Brain microvascular endothelial cell (primary cell): ENCODE measurements around the gene CCL16.

ENCODE experiments used
- DNase-seq: peaks from one replicate; pipeline ENCODE4 v3.0.0-alpha.2; 2020
- H3K27ac ChIP-seq: fragments of 250-450 bp; sonication (Bioruptor Pico); 2 replicates; pipeline ENCODE4 v1.5.1; 2020; ENCODE audit warnings: mild to moderate bottlenecking, moderate library complexity
- H3K27me3 ChIP-seq: fragments of 250-450 bp; sonication (Bioruptor Pico); replicated peaks from 2 replicates; pipeline ENCODE4 v1.5.1; 2020; ENCODE audit warnings: mild to moderate bottlenecking
- H3K36me3 ChIP-seq: fragments of 250-450 bp; sonication (Bioruptor Pico); replicated peaks from 2 replicates; pipeline ENCODE4 v1.5.1; 2020; ENCODE audit warnings: mild to moderate bottlenecking
- H3K4me3 ChIP-seq: 2 replicates; pipeline ENCODE4 v1.5.1; 2011; ENCODE audit warnings: low read depth, mild to moderate bottlenecking, control low read depth, low read length, moderate library complexity
- in situ Hi-C: cut with HindIII; loops from 2 replicates; pipeline ENCODE4 v1.10.0; 2017; ENCODE audit warnings: low sequenced_read_pairs, low pct_ligation_motif_present
- TF ChIP-seq, protein P1 (sequence below): IDR thresholded peaks from 2 replicates; pipeline ENCODE4 v1.5.1; 2011; ENCODE audit warnings: low read depth, mild to moderate bottlenecking, moderate library complexity, low read length, control low read depth, inconsistent platforms; ENCODE audit errors: missing control alignments

CCL16 gene

DNA sequence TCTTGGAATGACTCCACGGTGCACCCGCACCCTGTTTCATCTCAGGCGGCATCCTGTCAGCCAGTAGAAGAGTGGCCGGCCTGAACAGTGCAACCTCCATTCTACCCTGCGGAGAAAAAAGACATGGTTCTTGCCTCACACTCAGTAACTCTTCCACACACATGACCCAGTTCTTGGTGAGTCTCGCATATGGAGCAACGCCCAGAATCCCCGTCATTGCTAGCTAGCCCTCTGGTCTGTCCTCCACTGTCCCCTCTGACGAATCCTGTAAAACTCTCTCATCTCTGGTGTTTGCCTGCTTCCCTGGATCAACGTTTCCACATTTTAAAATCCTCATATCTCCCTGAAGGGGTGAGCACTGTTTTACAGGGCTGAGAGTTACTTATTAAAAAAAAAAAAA lies 46.5 kb downstream of the CCL16 start:
- Histone ChIP-seq H3K27ac (no peak overlapping the region), H3K36me3 (no peaks in the 10 kb centered on the region), H3K27me3 (no peaks in the 10 kb centered on the region), H3K4me3 (no peak overlapping the region)
- in situ Hi-C loops: no loop called here
- TF ChIP-seq, protein P1, sequence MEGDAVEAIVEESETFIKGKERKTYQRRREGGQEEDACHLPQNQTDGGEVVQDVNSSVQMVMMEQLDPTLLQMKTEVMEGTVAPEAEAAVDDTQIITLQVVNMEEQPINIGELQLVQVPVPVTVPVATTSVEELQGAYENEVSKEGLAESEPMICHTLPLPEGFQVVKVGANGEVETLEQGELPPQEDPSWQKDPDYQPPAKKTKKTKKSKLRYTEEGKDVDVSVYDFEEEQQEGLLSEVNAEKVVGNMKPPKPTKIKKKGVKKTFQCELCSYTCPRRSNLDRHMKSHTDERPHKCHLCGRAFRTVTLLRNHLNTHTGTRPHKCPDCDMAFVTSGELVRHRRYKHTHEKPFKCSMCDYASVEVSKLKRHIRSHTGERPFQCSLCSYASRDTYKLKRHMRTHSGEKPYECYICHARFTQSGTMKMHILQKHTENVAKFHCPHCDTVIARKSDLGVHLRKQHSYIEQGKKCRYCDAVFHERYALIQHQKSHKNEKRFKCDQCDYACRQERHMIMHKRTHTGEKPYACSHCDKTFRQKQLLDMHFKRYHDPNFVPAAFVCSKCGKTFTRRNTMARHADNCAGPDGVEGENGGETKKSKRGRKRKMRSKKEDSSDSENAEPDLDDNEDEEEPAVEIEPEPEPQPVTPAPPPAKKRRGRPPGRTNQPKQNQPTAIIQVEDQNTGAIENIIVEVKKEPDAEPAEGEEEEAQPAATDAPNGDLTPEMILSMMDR: no peak
- DNase-seq: no peak

DNA sequence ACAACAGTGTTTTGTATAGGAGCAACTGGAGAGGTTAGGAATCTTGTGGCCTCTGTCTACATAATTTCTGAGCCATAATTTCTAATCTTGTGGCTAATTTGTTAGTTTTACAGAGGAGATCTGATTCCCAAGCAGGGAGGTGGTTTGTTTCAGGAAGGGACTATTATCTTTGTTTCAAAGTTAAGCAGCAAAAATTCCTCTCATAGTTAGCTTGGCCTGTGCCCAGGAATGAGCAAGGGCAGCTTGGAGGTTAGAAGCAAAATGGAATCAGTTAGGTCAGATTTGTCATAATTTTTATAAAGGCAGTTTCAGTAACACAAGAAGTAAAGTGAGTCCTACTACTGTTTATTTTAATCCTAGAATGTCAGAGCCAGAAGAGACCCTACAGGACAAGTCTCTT lies 48.7 kb downstream of the CCL16 start:
- H3K36me3 ChIP-seq: no peaks in the 10 kb centered on the region
- no peak for DNase-seq
- TF ChIP-seq, protein P1: no peak
- H3K4me3 ChIP-seq: no peak overlapping the region
- no peaks in the 10 kb centered on the region for H3K27me3 ChIP-seq
- in situ Hi-C loops: no loop called here
- H3K27ac ChIP-seq: no peak overlapping the region

DNA sequence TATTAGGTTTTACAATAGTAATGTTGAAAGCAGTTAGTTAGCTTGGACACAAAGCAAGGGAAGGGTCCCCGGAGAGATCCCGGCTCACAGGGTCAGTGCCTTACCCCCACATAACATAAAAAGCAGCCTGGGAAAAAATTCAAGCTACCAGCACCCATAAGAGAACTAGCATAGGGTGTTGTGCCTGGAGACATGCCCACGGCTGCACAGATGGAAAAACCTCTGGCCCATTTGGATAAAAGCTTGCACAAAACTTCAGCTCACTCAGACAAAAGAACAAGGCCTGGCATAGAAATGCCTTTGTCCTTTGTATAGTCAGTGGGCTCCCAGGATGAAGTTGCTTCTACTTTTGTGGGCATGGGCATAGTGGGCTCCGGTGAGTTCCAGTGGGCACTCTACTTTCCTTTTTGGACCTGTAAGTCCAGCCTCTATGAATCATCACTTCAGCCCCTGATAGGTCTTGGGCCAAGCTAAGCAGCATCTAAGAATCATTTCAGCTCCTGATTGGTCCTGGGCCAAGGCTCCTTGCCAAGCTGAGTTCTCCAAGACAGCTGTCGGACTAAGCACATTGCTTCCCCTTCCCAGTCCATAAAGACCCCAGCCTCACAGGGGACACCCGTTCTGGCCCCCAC lies 49.4 kb downstream of the CCL16 start:
- Histone ChIP-seq H3K4me3 (no peak overlapping the region), H3K36me3 (no peaks in the 10 kb centered on the region), H3K27ac (no peak overlapping the region), H3K27me3 (no peaks in the 10 kb centered on the region)
- in situ Hi-C loops: no loop called here
- TF ChIP-seq, protein P1: no peak
- DNase-seq: peak; percentile 67

DNA sequence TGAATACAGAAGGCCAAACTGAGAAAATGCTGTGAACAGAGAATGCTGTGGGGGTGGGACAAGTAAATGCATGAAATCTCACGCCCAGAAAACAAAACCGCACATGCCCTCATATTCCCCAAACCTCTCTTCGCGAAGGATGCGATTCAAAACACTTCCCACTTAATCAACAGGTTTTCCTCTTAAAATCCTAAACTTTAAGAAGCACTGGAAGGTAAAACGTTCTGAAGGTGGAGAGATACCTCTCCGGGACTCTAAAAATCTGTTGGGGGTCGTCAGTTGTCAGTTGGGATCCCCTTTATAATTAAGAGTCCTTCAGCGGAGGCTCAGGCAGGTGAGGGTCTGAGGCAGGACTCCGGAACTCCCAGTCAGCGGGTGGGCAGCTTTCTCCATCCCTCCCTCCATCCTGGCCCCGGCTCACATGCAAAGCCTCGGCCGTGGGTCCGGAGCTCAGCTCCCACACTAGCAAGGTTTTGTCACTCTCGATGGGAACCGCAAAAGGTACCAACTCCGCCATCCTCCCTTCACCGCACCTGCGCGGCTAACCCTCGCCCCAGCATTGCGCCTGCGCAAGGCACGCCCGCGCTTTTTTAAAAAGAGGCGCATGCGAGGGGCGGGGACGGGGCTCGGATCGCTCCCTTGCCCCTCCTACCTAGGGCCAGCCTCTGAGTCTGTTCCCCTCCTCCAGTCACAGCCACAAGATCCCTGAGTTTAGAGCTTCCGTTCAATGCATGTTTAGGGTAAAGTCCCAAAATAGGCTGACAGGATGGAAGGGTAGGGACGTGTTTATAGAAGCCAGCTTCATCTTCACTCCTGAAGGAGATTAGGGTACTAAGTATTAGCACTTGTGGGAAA lies 50.9 kb downstream of the CCL16 start, which contains the start of gene RDM1:
Gene RDM1, minus strand, starts transcription at position 563 of the 855 bp plus-strand sequence. Its CDS starts 46 bp downstream, at position 517.
- in situ Hi-C loops: no loop called here
- no peaks in the 10 kb centered on the region for H3K27me3 ChIP-seq
- TF ChIP-seq, protein P1: no peak
- no peaks in the 10 kb centered on the region for H3K36me3 ChIP-seq
- H3K27ac ChIP-seq: no peak within 1 kb of the TSS
- H3K4me3 ChIP-seq: peak within 1 kb of the TSS; percentile 48
- peak; percentile 53 for DNase-seq

DNA sequence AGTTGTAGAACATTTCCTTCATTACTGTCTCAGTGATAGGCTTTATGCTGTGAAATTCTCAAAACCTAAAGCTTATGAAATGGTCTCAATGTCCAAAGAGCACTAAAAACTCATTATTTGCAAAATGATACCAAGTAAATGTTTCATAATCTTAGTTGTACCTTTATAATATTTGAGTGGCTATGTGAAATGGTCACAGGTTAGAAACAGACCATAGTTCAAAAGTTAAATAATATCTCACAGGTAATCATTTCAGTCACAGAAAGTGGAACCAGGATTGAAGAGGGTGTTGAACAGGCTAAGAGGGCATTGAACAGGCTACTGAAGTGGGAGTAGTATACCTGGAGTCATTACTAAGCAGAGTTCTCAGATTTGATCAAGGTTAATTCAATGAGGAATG lies 53.6 kb downstream of the CCL16 start:
- Histone ChIP-seq H3K4me3 (no peak overlapping the region), H3K27ac (no peak overlapping the region), H3K36me3 (no peaks in the 10 kb centered on the region), H3K27me3 (no peaks in the 10 kb centered on the region)
- DNase-seq: no peak
- TF ChIP-seq, protein P1: no peak
- in situ Hi-C loops: no loop called here
